Testis (tissue), 3 donors: Measurements from ENCODE around the gene CPXM1. TPM values are rescaled to one million over a fixed set of nuclear protein-coding genes. Genes with fewer than 3 reads are reported as not detected.

ENCODE experiments used
- DNase-seq: peaks from one replicate; pipeline ENCODE4 v3.0.0-alpha.2; 2019
- H3K27ac ChIP-seq, 2 donors: fragments of 200-600 bp; sonication (generic); one replicate each; pipeline ENCODE4 v1.5.1; 2019
- H3K27me3 ChIP-seq: fragments of 200-600 bp; sonication (generic); one replicate; pipeline ENCODE4 v1.5.1; 2019
- H3K36me3 ChIP-seq: fragments of 200-600 bp; sonication (generic); one replicate; pipeline ENCODE4 v1.5.1; 2017; ENCODE audit warnings: low read depth; ENCODE audit errors: missing control alignments
- H3K4me1 ChIP-seq: fragments of 200-600 bp; sonication (generic); one replicate; pipeline ENCODE4 v1.5.1; 2019
- H3K4me3 ChIP-seq, 2 donors: fragments of 200-600 bp; sonication (generic); one replicate each; pipeline ENCODE4 v1.5.1; 2017 to 2019
- H3K9me3 ChIP-seq: fragments of 200-600 bp; sonication (generic); one replicate; pipeline ENCODE4 v1.5.1; 2017
- CTCF ChIP-seq, 3 experiments: fragments of 450-650 bp in 2 of 3; fragments of 200-600 bp in 1 of 3; sonication (generic) in 1 of 3; IDR thresholded peaks; one replicate each; pipeline ENCODE4 v1.5.1; 2016 to 2019; ENCODE audit warnings: antibody characterized with exemption in 3 of 3, mild to moderate bottlenecking in 2 of 3, moderate library complexity in 1 of 3
- POLR2A ChIP-seq: fragments of 450-650 bp; IDR thresholded peaks from one replicate; pipeline ENCODE4 v1.6.1; 2017; ENCODE audit warnings: antibody characterized with exemption, mild to moderate bottlenecking, moderate library complexity
- WGBS, 2 donors: methylation state at CpG; one replicate each; pipeline ENCODE4 v1.1.5; 2018; 5-methylcytosine and 5-hydroxymethylcytosine counted together
- intact Hi-C: fragments of 100-400 bp; cut with DNase I; formaldehyde crosslinking; loops from one replicate; pipeline ENCODE4 v1.15.1; 2023; ENCODE audit warnings: low total_unique reads
- polyA plus RNA-seq: library from polyadenylated mRNA; stranded (reverse); fragments of 350-450 nt; fragmentation: Illumina TruSeq; extraction: RNeasy Lipid Tissue Mini Kit (QIAGEN cat#74804); gene quantifications from one replicate; pipeline ENCODE4 v1.2.3, GENCODE V29; 2014; ENCODE audit warnings: low read depth, low replicate concordance; ENCODE audit not compliant: insufficient read depth
- total RNA-seq, 2 donors: library from RNA; depleted of rRNA; stranded (reverse); fragments of >200 nt; gene quantifications; one replicate each; pipeline ENCODE4 v1.2.3, GENCODE V29; 2016

CPXM1 gene
- total and polyA plus RNA-seq, 3 donors from 2014 or later = 3.5 to 25.2 (median 8.6) TPM

DNA sequence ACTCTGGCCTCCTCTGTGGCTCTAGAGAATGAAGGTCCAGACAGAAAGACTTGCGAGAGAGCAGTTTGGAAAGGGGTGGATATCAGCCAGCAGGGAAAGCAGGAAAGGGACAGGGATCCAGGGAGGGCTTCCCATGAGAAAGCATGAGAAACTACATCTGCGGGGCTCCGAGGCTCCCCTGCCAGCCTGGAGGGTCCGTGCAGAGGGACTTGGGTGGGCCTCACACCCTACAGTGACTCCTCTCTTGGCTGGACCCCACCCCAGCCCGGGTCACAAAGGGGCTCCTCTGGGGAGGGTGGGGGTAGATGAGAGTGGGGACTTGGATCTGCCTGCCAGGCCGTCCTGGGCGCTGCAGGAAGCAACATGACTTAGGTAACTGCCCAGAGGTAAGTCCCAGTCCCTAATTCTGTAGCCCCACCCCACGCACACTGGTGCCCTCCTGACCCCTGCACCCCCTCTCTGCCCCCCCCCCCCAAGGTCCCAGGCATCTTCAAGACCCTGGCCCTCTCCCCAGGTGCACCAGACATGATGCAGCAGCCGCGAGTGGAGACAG lies 15.7 kb upstream of the CPXM1 start, which contains the start of gene TMEM239:
Gene TMEM239, plus strand, starts transcription at position 335 of the 553 bp plus-strand sequence. Its CDS starts 191 bp downstream, at position 526.
- peaks cover 11% of the 10 kb centered on the region for H3K4me1 ChIP-seq
- H3K4me3 ChIP-seq = no peak within 1 kb of the TSS
- DNase-seq = no peak
- TF ChIP-seq CTCF (IDR thresholded peaks at IDR 0.05) (no peak), POLR2A (no peak)
- H3K27ac ChIP-seq = no peak within 1 kb of the TSS
- H3K36me3 ChIP-seq = no peaks in the 10 kb centered on the region
- intact Hi-C loops = no loop called here
- H3K9me3 ChIP-seq = no peaks in the 10 kb centered on the region
- WGBS, 2 donors = 70 to 82% methylated on average over 9 to 10 of the region's 10 CpGs
- no peaks in the 10 kb centered on the region for H3K27me3 ChIP-seq

- WGBS, 2 donors = 84 to 97% methylated on average over 7 to 8 of the region's 8 CpGs
- TF ChIP-seq CTCF (IDR thresholded peaks at IDR 0.05) (no peak), POLR2A (no peak)
- Histone ChIP-seq H3K27me3 (no peaks in the 10 kb centered on the region), H3K4me3 (no peak overlapping the region), H3K4me1 (peaks cover 8% of the 10 kb centered on the region), H3K27ac (no peak overlapping the region), H3K36me3 (no peaks in the 10 kb centered on the region), H3K9me3 (no peaks in the 10 kb centered on the region)
- DNase-seq = no peak
- intact Hi-C loops = no loop called here
These were observed 14.9 kb upstream of the CPXM1 start for GRCh38 chr20:2815242-2815900.

- H3K4me1 ChIP-seq = peaks cover 2% of the 10 kb centered on the region
- 49 to 56% methylated on average over 5 of the region's 5 CpGs for WGBS, 2 donors
- H3K9me3 ChIP-seq = no peaks in the 10 kb centered on the region
- H3K27me3 ChIP-seq = no peaks in the 10 kb centered on the region
- no peak within 1 kb of the TSS for H3K4me3 ChIP-seq
- no peaks in the 10 kb centered on the region for H3K36me3 ChIP-seq
- no peak for DNase-seq
- no peak within 1 kb of the TSS for H3K27ac ChIP-seq
- TF ChIP-seq CTCF (IDR thresholded peaks at IDR 0.05) = no peak
- TF ChIP-seq POLR2A = no peak
- intact Hi-C loops = no loop called here
These were observed 14.2 kb upstream of the CPXM1 start, which contains the start of gene C20orf141 for GRCh38 chr20:2814587-2815051. Gene C20orf141, plus strand, starts transcription at chr20:2814987. Its CDS starts 198 bp downstream, at chr20:2815185.

GRCh38 chr20:2814076-2814475 lies 13.6 kb upstream of the CPXM1 start:
- no peaks in the 10 kb centered on the region for H3K4me1 ChIP-seq
- no peaks in the 10 kb centered on the region for H3K9me3 ChIP-seq
- no peak for TF ChIP-seq CTCF (IDR thresholded peaks at IDR 0.05)
- no peak for TF ChIP-seq POLR2A
- WGBS, 2 donors = 86 to 100% methylated on average over 1 of the region's 1 CpG
- H3K36me3 ChIP-seq = no peaks in the 10 kb centered on the region
- no peak for DNase-seq
- no peak overlapping the region for H3K4me3 ChIP-seq
- intact Hi-C loops = no loop called here
- no peak overlapping the region for H3K27ac ChIP-seq
- H3K27me3 ChIP-seq = no peaks in the 10 kb centered on the region
